ENCODE data around the gene UVRAG.

- TF ChIP-seq CTCF (IDR thresholded peaks at IDR 0.05) (no peak), POLR2A (IDR thresholded peaks at IDR 0.05) (no peak)
Observed at GRCh38 chr11:75781831-75782230, 33.2 kb upstream of the UVRAG start.

Data from lower leg skin (tissue), 3 donors.